ENCODE measurements around the gene MMP8.

GRCh38 chr11:102705626-102706025 is 19.1 kb downstream of the MMP8 start, which contains the start of gene MMP27:
- TF ChIP-seq EZH2 (IDR thresholded peaks at IDR 0.05): no peak
- no peak for TF ChIP-seq CTCF (IDR thresholded peaks at IDR 0.05)
